GM10266 (cell line): Measurements from ENCODE around the gene CENPP.

Experiments used
- DNase-seq: peaks from one replicate; pipeline ENCODE4 v3.0.0; 2012; ENCODE audit errors: extremely low spot score
- CTCF ChIP-seq: IDR thresholded peaks from 2 replicates; pipeline ENCODE4 v1.5.1; 2012; ENCODE audit warnings: mild to moderate bottlenecking, low read depth; ENCODE audit not compliant: control insufficient read depth, insufficient read depth; ENCODE audit errors: missing control alignments

The CENPP gene

GRCh38 chr9:92538541-92538940 is 212.8 kb downstream of the CENPP start:
- DNase-seq, result no peak
- TF ChIP-seq CTCF, result no peak

- DNase-seq, result no peak
- TF ChIP-seq CTCF, result no peak
Measured at GRCh38 chr9:92543972-92544371, 218.2 kb downstream of the CENPP start.

GRCh38 chr9:92545002-92545510 is 219.3 kb downstream of the CENPP start:
- no peak for DNase-seq
- no peak for TF ChIP-seq CTCF

- TF ChIP-seq CTCF, result no peak
- no peak for DNase-seq
Measured at GRCh38 chr9:92547356-92547755, 221.6 kb downstream of the CENPP start.

GRCh38 chr9:92550765-92551164 is 225.0 kb downstream of the CENPP start:
- no peak for DNase-seq
- TF ChIP-seq CTCF, result no peak

GRCh38 chr9:92558612-92559374 is 233.0 kb downstream of the CENPP start:
- no peak for TF ChIP-seq CTCF
- DNase-seq, result no peak
